HG02840 (cell line): ENCODE results near the gene ADAMTSL2.

ENCODE experiments used
- ATAC-seq: cut with Tn5 transposase; IDR thresholded peaks from one replicate; pipeline ENCODE4 v1.9.1; 2021; ENCODE audit warnings: mild to moderate bottlenecking, moderate library complexity, moderate number of reproducible peaks; ENCODE audit not compliant: unreplicated experiment, low FRiP score

Gene ADAMTSL2

DNA sequence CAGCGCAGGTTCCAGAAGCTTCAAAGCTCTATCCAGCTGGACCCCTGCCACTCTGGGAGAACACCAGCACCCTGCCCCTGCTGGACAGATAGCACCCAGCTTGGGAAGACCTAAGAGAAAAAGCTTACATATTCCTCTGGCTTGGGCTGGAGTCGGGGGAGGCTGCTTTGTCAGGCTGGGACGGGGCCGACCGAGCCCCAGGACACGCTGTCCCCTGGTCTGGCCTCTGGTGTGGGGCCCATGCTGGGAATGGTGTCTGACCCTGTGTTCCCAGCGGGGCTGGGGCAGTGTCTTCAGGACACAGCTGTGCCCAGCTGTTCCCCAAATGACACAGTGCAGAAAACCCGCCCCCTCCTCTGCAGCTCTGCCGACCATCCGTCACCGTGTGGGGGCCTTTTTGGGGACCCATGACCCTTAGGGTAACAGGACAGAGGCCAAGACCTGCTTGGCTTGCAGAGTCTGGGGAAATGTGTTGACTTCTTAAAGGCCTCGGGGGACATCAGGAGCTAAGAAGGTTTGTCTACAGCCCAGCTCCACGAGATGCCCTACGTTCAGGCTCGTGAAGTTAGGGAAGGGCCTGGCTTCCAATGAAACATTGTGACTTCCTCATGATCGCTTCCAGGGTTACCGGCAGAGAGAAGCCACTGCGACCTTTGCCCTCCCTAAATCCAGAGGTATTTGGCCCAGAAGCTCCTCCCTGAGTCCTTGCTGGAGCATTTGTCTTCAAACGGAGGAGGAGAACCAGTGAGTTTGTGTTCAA, 35.2 kb upstream of the ADAMTSL2 start:
- no peak for ATAC-seq

- no peak for ATAC-seq
Measured at GRCh38 chr9:133499892-133500270, 34.6 kb upstream of the ADAMTSL2 start.

- no peak for ATAC-seq
Measured at GRCh38 chr9:133502112-133502511, 32.4 kb upstream of the ADAMTSL2 start.

GRCh38 chr9:133505186-133505830, 29.2 kb upstream of the ADAMTSL2 start:
- no peak for ATAC-seq

- no peak for ATAC-seq
Measured at GRCh38 chr9:133505901-133506652, 28.4 kb upstream of the ADAMTSL2 start.

GRCh38 chr9:133506653-133507038, 27.9 kb upstream of the ADAMTSL2 start:
- ATAC-seq: no peak

- no peak for ATAC-seq
Measured at GRCh38 chr9:133507246-133507965, 27.1 kb upstream of the ADAMTSL2 start.

DNA sequence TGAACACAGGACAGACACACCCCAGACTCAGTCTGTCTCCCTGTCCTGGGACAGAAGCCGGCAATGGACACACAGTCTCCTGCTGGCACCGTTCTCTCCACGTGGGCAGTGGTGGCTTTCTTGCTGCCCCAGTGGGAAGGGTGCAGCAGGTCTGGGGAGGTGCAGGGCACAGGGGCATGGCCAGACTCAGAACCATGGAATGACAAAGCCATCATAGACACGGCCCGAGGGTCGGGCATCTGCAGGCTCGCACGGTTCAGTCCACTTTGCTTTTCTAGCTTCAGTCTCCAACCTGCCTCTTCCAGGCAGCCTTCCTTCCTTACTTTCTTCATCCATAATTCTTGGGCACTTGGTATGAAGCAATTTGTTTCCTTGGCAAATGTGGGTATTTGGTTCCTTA, 26.5 kb upstream of the ADAMTSL2 start:
- no peak for ATAC-seq

GRCh38 chr9:133509179-133510083, 25.1 kb upstream of the ADAMTSL2 start:
- ATAC-seq: no peak

DNA sequence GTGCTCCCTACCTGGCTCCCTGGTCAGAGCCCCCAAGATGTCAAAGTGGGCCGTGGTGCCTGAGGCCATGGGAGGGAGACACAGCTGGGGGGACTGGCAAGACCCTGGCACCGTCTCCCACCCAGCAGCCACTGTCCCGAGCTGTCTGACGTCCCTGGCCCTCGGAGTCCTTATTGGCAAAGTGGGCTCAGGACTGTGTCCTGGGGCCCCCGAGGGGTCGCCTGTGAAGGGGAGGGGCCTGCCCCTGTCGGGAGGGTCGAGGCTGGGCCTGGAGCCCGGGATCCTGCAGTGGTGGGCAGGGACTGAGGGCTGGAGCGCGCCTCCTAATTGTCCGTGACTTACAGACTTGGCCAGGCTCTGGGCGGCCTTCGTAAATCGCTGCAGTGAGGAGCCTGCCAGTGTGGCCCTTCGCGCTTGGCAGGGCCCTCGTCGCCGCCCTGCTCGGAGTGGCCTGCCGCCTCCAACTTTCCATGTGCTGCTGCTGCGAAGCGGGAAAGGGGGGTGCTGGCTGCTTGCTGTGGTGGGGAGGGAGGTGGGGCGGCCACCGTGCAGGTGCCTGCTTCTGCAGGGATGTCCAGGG, 23.5 kb upstream of the ADAMTSL2 start:
- ATAC-seq: no peak

- ATAC-seq: no peak
Measured at GRCh38 chr9:133511607-133512006, 22.9 kb upstream of the ADAMTSL2 start.

DNA sequence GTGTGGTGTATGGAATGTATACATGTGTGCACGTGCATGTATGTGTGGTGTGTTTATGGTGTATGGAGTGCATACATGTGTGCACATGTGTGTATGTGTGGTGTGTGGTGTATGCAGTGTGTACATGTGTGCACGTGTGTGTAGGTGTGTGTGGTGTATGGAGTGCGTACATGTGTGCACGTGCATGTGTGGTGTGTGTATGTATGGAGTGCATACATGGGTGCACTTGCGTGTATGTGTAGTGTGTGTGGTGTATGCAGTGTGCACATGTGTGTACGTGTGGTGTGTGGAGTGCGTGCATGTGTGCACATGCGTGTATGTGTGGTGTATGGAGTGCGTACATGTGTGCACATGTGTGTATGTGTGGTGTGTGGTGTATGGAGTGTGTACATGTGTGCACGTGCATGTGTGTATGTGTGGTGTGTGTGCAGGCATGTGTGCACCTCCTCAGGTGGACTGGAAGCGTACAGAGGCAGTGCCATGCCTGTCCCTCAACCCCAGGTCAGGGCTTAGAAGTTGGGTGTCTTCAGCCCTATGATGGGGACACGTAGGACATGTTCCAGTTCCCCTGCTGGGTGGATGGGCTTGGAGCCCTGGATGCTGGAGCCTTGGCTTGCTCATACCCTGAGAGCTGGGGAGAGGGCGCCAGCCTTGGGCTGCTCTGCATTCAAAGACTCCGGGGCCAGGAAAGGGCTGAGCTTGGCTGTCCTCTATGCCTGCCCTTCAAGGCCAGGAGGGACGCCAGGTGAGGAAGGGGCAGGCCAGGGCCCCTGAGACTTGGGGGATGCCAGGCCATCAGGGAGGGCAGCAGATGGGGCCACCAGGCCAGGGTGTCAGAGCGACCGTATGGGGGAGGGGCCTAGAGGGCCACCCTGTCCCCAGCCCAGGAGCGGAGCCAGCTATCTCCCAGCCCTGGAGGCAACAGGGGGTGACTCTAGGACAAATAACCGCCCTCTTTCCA, 22.0 kb upstream of the ADAMTSL2 start:
- no peak for ATAC-seq

DNA sequence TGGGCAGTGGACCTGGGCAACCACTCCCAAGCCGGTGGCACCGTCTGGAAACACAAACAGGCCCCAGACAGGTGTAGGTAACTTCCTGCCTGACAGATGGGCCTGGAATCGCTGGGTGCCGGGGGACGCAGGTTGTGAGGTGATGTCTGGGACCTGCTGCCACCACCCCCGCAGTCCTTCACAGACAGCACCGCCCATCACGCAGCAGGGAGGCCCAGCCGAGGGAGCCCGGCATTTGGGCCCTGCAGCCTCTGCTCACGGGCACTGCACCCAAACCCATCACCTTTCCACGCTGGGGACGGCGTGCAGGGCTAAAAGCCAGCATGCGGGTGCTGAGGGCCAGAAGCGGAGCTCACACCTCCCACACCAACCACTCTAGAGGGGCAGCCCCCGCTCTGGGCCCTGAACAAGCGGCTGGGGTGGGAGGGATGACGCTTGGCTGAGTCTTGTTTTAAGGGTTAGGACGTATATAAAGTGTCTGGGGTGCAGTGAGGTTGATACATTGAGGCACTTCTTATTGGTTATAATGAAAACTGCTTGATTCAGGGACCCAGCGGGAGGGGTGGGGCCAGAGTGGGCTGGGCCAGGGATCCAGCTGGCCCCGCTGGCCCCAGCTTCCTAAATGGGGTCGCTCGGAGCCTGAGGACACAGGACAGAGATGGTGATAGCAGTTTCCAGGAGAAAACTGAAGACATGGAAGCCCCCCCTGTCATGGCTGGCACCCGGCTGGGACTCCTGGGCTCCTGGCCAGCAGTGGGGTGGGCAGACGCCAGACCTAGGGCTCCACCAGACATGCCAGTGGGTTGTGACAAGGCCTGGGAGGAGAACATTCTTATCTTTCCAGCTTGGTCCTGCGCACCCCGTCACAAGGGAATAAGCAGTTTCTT, 21.0 kb upstream of the ADAMTSL2 start:
- ATAC-seq: no peak

DNA sequence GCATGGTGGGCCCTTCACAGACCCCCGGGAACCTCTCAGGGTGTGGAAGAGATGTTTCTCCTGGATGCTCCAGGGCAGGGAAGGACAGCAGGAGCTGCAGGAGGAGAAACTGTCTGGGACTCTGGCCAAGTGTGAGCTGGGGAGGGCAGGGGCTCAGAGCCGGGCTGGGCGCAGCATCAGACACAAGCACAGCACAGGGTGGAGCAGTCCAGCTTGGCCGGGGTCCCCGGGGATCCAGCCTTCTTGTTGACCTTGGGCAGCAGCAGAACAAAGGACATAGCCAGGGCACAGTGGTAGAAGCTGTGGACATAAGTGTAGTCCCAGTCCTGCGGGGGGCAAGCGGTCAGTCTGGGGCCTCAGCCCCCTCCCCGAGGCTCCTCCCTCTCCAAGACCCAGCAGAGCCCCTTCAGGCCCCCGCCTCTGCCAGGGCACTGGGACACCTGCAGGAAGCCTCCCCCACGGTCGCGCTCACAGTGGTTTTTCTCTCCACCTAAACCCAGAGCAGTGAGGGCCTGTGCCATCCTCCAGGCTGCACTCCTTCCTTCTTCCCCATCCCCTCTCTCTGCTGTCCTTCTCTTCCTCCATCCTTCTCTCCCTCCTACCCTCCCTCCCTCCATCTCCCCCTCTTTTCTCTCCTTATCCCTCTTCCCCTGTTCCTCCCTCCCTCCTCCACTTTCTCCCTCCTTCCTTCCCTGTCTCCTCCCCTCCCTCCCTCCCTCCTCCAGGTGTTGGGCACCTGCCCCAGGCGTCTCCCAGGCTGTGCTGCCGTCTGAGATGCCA, 19.9 kb upstream of the ADAMTSL2 start:
- ATAC-seq: no peak

DNA sequence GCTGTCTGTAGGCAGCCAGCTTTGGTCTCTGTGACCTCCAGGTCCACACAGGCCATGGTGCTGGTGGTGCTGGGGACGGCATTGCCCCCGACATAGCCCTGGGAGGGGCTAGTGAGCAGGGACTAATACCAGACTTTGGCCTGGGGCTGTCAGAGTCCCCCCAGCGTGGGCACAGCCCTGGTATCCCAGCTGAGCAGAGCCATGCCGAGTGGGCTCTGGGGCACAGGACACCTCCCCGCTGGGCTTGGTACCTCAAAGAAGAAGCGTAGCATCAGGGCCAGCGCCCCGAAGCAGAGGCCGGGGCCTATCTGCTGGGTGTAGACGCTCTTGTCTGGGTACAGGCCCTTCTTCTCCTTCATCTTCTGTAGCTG, 19.3 kb upstream of the ADAMTSL2 start:
- no peak for ATAC-seq

- ATAC-seq: no peak
Measured at GRCh38 chr9:133515615-133516255, 18.8 kb upstream of the ADAMTSL2 start.
